ENCODE measurements around the gene SOX5.

DNA sequence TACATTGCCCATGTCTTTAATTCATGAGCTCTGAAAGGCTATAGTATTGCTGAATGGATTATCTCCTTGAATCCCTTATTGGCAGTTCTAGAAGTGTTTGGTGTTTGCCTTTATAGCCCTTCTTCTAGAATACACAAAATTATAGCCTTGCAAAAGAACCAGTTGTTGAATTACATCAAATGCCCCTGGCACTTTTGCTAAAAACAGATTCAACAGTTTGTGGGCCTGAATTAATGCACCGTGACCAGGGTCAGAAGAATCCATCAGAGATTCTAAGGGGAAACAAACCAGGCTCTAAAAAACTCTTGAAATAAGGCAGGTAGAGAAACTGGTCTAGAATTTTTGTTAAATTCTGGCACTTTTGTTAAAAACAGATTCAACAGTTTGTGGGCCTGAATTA lies 197.8 kb downstream of the SOX5 start:
- TF ChIP-seq, protein P1, sequence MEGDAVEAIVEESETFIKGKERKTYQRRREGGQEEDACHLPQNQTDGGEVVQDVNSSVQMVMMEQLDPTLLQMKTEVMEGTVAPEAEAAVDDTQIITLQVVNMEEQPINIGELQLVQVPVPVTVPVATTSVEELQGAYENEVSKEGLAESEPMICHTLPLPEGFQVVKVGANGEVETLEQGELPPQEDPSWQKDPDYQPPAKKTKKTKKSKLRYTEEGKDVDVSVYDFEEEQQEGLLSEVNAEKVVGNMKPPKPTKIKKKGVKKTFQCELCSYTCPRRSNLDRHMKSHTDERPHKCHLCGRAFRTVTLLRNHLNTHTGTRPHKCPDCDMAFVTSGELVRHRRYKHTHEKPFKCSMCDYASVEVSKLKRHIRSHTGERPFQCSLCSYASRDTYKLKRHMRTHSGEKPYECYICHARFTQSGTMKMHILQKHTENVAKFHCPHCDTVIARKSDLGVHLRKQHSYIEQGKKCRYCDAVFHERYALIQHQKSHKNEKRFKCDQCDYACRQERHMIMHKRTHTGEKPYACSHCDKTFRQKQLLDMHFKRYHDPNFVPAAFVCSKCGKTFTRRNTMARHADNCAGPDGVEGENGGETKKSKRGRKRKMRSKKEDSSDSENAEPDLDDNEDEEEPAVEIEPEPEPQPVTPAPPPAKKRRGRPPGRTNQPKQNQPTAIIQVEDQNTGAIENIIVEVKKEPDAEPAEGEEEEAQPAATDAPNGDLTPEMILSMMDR (IDR thresholded peaks at IDR 0.05) = no peak
- TF ChIP-seq POLR2A (IDR thresholded peaks at IDR 0.05) = no peak
